Activated T-cell treated with anti-CD3 and anti-CD28 coated beads for 1 hour (primary cell): Measurements from ENCODE around the gene KCTD19.
A peak's percentile ranks its signal among the peaks of the same experiment; 100 is the strongest.

Experiments used
- DNase-seq: peaks from one replicate; pipeline ENCODE4 v3.0.0-alpha.2; 2020; ENCODE audit warnings: low read depth

KCTD19 gene

GRCh38 chr16:67258161-67258835 lies 68.2 kb downstream of the KCTD19 start:
- DNase-seq: no peak

GRCh38 chr16:67257486-67258160 lies 68.9 kb downstream of the KCTD19 start:
- DNase-seq: no peak

GRCh38 chr16:67256701-67257230 lies 69.8 kb downstream of the KCTD19 start:
- DNase-seq: no peak

GRCh38 chr16:67255553-67256221 lies 70.9 kb downstream of the KCTD19 start:
- DNase-seq: no peak

- DNase-seq: no peak
Measured at GRCh38 chr16:67254801-67255552, 71.6 kb downstream of the KCTD19 start.

GRCh38 chr16:67252609-67253497 lies 73.7 kb downstream of the KCTD19 start:
- no peak for DNase-seq

- no peak for DNase-seq
Measured at GRCh38 chr16:67250045-67250327, 76.6 kb downstream of the KCTD19 start.

- DNase-seq: no peak
Measured at GRCh38 chr16:67249178-67250044, 77.1 kb downstream of the KCTD19 start.

GRCh38 chr16:67248401-67249177 lies 78.0 kb downstream of the KCTD19 start, which contains the start of gene SLC9A5:
Gene SLC9A5, plus strand, starts transcription at chr16:67248979. Its CDS starts 36 bp downstream, at chr16:67249015.
- no peak for DNase-seq

GRCh38 chr16:67248073-67248400 lies 78.5 kb downstream of the KCTD19 start:
- DNase-seq: no peak

- DNase-seq: peak; percentile 95
Measured at GRCh38 chr16:67247192-67248072, 79.1 kb downstream of the KCTD19 start, which contains the start of gene FHOD1. Gene FHOD1, minus strand, starts transcription at chr16:67247481. Its CDS starts 71 bp downstream, at chr16:67247410.

- peak; percentile 22 for DNase-seq
Measured at GRCh38 chr16:67246756-67247191, 79.8 kb downstream of the KCTD19 start.

- peak; percentile 27 for DNase-seq
Measured at GRCh38 chr16:67246081-67246755, 80.3 kb downstream of the KCTD19 start.

- no peak for DNase-seq
Measured at GRCh38 chr16:67245674-67246080, 80.9 kb downstream of the KCTD19 start.

GRCh38 chr16:67245186-67245585 lies 81.4 kb downstream of the KCTD19 start:
- no peak for DNase-seq

GRCh38 chr16:67244387-67245185 lies 82.0 kb downstream of the KCTD19 start:
- peak; percentile 61 for DNase-seq

GRCh38 chr16:67243481-67243880 lies 83.1 kb downstream of the KCTD19 start:
- no peak for DNase-seq
